ENCODE data around the gene DIP2A.

Gene DIP2A

GRCh38 chr21:46597896-46598343 lies 139.2 kb downstream of the DIP2A start:
- DNase-seq (ENCODE audit: low spot score) = no peak

GRCh38 chr21:46598581-46599572 lies 140.2 kb downstream of the DIP2A start:
- DNase-seq (ENCODE audit: low spot score) = no peak

- no peak for DNase-seq (ENCODE audit: low spot score)
Observed at GRCh38 chr21:46600305-46600704, 141.6 kb downstream of the DIP2A start.

DNA sequence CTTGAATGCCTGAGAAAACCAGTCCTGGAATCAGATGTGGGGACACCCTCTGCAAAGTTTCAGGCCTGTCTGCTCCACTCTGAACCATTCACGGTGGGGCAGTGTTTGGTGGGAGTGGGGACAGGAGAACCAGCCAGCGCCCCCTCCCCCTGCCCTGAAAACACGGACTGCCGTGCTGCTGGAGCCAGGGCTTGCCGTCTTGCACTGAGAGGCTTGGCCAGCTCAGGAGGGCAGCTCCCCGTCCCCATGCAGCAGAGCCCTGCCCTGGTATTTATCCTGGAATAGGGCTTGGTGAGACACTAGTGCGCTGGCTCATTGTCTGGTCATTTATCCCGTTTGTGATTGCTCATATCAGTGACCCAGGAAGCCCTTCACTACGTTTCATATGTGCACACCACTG lies 142.3 kb downstream of the DIP2A start:
- DNase-seq (ENCODE audit: low spot score) = no peak

DNA sequence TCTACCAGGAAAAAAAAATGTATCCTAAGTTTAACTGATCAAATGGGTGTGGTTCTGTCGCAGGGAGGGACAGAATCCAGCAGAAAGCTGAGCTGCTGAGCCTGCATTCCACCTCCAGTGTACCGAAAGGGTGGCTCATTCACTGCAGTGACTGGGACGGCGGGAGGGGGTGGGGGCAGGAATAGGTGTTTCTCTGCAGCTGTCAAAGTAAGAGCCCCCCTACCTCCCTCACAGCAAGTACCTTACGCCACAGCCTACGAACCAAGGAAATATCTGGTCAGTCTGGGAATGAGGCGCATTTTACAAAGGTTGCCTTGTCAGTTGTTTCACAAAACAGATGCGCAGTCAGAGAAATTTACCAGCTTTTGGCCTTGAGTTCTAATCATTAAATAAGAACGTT lies 144.5 kb downstream of the DIP2A start:
- no peak for DNase-seq (ENCODE audit: low spot score)

DNA sequence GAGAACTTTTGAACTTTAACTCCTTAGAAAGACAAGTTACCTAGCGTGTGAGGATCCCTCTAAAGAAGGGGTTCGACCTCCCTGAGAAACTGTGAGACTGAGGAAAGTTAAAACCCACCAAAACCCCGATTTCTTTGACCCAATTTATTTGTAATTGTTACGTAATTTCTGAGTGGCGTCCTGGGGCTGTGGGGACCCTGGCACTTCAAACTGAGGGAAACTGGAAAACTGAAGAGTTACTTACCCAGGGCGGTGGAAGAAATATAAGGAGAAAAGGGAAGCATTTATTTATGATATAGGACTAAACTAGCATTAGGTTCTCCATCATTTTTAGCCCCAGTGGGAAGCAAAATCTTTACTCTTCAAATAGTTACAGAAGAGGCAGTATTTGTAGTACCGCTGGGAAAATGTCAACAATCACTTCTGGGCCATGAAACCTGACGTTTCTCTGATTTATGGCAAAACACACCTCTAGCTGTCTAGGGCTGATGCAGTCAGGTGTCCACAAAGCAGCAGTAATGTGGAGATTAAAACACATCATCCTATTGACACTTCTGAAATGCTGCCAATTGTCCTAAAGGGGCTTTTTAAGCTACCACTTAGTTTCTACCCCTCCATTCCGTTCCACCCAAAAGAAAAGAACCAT lies 145.8 kb downstream of the DIP2A start:
- no peak for DNase-seq (ENCODE audit: low spot score)

- DNase-seq (ENCODE audit: low spot score) = no peak
Observed at GRCh38 chr21:46604975-46605766, 146.5 kb downstream of the DIP2A start, which contains the start of gene S100B. TSS of gene S100B (minus strand) at chr21:46605082. CDS start at chr21:46602415, 2,667 bp downstream.

DNA sequence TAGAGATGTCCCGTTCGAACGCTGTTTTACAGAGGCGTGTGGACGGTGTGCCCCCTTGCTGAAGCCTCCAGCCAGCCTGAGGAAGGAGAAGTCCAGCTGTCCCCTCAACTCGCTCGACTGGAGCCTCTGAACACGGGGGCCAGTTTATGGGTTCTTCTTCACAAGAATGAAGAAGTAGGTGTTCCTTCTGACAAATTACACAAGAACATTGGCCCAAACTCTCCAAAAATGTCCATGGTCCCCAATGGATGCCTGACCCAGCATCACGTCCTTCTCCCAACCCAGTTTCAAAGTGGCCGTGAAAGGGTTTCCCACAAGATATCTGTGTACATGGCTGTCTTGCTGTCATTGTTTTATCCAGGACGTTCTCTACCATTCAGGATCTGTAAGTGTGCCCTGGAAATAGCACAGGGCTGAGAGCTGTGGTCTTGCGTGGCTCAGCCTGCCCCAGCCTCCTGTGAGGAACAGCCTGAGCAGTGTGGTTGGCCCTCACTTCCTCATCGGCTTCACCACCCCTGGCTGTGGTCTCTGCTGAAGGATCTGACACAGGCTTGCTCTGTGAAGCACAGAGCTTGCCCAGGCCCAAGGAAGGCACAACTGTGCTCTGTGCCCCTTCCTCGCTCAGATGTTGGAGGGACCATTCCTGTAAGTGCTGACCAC lies 147.2 kb downstream of the DIP2A start:
- no peak for DNase-seq (ENCODE audit: low spot score)

GRCh38 chr21:46606427-46606813 lies 147.7 kb downstream of the DIP2A start:
- no peak for DNase-seq (ENCODE audit: low spot score)

DNA sequence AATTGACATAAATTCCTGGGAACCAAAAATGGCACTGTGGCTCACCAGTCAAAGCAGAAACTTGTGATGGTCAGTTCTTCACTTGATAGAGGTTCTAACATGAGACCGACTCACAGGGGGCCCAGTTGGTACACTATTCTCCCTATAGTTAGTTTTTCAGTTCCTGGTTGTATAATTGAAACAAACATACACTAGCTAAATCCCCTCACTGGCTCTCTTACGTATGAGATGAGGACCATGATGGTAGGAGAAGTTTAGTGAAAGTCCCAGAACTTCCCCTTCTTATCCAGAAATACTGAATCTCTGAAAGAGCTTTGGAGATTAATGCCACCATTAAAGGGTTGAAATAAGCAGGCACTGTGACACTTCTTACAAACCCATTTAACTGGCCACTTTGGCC lies 148.9 kb downstream of the DIP2A start:
- no peak for DNase-seq (ENCODE audit: low spot score)

GRCh38 chr21:46608672-46609111 lies 150.0 kb downstream of the DIP2A start:
- DNase-seq (ENCODE audit: low spot score) = peak; percentile 2

GRCh38 chr21:46610018-46610701 lies 151.5 kb downstream of the DIP2A start:
- no peak for DNase-seq (ENCODE audit: low spot score)

DNA sequence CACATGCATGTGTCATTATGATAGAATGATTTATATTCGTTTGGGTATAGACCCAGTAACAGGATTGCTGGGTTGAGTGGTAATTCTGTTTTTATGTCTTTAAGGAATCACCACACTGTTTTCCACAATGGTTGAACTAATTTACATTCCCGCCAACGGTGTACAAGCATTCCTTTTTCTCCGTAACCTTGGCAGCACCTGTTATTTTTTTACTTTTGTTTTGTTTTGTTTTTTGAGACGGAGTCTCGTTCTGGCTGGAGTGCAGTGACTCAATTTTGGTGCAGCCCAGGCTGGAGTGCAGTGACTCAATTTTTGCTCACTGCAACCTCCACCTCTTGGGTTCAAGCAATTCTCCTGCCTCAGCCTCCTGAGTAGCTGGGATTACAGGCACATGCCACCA lies 154.7 kb downstream of the DIP2A start:
- DNase-seq (ENCODE audit: low spot score) = no peak

GRCh38 chr21:46616050-46616449 lies 157.4 kb downstream of the DIP2A start:
- no peak for DNase-seq (ENCODE audit: low spot score)

DNA sequence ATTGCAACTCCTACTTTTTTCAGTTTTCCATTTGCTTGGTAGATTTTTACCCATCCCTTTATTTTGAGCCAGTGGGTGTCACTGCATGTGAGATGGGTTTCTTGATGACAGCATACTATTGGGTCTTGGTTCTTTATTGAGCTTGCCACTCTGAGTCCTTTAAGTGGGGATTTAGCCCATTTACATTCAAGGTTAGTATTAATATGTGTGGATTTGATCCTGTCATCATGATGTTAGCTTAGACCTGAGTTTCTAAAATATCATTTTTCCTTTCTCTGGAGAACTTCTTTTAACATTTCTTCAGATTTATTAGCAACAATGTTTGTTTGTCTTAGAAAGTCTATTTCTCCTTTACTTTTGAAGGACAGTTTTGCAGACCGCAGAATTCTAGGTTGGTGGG lies 158.0 kb downstream of the DIP2A start:
- no peak for DNase-seq (ENCODE audit: low spot score)

- DNase-seq (ENCODE audit: low spot score) = no peak
Observed at GRCh38 chr21:46617267-46618051, 158.8 kb downstream of the DIP2A start.

DNA sequence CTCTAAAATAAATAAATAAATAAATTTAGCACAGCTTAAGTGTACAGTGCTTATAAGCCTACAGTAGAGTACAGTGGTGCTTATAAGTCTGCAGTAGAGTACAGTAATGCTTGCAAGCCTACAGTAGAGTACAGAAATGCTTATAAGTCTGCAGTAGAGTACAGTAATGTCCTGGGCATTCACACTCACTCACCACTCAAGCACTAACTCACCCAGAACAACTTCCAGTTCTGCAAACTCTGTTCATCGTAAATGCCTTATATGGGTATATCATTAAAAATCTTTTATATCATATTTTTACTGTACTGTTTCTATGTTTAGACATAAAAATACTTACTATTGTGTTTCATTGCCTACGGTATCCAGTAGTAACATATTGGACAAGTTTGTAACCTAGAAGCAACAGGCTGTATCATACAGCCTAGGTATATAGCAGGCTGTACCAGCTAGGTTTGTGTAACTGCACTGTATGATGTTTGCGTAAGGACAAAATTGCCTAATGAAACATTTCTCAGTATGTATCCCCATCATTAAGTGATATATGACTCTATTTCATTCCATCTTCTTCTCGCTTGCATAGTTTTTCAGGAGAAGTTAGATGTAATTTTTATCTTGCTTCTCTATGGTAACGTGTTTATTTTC lies 160.2 kb downstream of the DIP2A start:
- DNase-seq (ENCODE audit: low spot score) = no peak

Measured in germinal center (tissue), 1 donor.